GM12872 (cell line): ENCODE results near the gene TMEM97.

Experiments
- CTCF ChIP-seq: IDR thresholded peaks from 3 replicates; pipeline ENCODE4 v1.5.1; 2011; ENCODE audit warnings: low read depth, mild to moderate bottlenecking, low read length, moderate library complexity; ENCODE audit not compliant: insufficient read depth

The TMEM97 gene

DNA sequence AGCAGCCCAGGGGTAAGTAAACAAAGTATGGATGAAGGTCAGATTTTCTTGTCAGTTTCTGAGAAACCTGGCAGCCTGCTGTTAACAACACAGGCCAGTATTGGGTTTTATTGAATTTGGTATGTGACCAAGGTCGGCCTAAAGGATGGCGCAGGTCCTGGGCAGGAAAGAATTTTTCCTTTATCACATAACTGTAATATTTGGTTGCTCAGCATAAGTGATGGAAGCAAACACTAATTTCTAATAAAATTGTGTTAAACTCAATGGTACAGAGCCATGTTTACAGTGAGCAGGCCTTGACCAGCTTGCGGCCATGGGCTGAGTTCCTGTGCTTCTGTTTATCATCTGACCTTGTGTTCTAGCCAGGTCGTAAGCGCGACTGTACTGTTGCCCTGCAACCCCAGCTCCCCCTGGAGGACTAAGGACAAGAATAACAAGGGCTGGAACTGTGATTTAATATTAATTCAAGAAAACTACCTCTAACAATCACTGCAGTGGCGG lies 27.8 kb downstream of the TMEM97 start:
- 0 out of 3 replicates have a peak, but pooled peaks have one; percentile 24 for TF ChIP-seq CTCF

DNA sequence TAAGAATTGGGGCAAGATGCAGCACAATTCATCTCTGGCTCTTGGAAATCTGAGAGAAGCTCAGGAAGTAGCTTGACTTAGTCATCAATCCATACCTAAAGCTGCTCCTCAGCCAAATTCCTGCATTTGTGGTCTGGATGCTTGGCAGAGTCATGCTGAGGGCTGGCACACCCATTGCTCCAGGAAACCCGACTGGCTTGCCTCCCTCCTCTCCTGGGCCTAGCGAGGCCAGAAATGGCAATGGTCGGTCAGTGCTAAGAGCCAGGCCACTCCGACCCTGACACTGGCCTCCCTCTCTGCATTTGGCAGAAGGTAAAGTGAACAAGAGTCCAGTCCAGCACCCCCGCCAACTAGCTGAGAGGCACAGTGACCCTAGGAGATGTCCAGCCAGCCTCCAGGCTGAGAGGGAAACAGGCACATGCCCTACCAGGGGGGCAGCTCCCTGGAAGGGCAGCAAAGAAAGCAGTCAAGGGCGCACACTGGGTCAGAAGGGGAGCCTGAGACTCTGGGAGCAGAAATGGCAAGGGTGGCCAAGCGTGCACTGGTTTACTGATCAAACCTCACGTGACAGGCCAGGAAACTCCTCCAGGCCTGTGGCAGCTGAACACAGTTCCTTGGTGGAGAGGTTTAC lies 28.4 kb downstream of the TMEM97 start:
- TF ChIP-seq CTCF = no peak

DNA sequence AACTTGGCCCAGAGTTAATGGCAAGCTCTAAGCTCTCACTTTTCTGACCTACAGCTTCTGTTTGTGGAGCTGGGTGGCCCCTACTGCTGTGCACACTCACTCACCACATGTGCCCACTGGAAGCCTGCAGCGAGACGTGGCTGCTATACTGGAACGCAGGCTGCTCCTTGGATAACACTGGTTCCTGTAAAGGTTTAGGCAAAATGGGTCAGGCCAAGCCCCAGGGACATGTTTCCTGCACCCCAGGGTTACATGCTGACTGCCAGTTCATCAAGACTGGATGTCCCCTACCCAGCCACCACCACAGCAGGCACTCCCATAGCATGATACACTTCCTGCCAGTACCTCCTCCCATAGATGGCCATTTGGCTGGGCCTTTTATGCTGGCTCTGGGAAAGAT lies 30.0 kb downstream of the TMEM97 start:
- no peak for TF ChIP-seq CTCF

GRCh38 chr17:28350271-28350670 lies 31.3 kb downstream of the TMEM97 start:
- no peak for TF ChIP-seq CTCF

DNA sequence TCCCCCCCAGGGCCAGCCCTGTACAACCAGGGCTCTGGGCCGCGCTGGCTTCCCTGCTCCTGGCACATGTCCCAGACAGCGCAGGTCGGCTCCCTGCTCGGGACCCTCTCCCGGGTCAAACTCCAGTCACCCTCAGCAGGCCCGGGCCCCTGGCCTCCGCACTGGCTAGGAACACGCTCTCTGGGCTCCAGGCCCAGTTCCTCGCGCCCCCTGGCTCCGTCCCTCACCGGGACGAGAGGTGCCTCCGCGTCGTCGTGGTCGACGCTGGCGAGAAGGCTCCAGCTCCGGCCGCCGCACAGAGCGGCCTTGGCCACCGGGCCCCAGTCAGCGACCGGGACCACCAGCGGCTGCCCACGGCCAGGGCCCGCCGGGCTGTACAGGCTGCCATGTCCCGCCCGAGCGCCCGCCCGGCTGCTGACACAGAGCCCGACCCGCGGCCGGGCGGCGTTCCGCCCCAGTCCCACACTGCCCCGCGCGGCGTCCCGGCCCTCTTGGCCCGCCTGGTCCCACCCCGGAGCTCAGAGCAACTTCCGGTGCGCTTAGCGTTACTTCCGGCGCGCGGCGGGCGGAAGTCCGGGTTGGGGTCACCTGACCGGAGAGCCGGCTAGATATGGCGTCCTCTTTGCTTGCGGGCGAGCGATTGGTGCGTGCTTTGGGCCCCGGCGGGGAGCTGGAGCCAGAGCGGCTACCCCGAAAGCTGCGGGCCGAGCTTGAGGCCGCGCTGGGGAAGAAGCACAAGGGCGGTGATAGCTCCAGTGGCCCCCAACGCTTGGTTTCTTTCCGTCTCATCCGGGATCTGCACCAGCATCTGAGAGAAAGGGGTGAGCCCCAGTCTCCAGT lies 38.3 kb downstream of the TMEM97 start, which contains the start of gene POLDIP2:
POLDIP2 (minus strand) TSS at position 467 of the 840 bp plus-strand sequence; CDS start at position 388, 79 bp downstream.
- TF ChIP-seq CTCF = no peak

- TF ChIP-seq CTCF = no peak
Observed at GRCh38 chr17:28357901-28358197, 38.8 kb downstream of the TMEM97 start.

DNA sequence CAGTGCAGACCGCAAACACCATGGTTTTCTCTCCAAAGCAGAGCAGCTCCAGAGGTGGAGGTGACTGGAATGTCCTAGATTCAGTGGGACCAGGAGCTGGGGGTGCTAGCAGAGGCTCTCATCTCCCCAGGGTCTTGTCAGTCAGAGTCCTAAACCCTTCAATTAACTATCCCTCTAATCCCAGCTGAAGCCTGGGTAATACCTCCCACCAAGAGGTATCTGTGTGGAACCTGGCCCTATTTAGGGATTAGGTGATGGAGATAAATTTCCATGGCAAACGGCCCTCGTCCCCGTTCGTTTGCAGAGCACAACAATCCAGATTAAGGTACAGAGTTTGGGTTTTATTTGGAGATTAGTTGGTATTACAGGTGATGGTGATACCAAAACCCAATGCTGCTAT lies 44.2 kb downstream of the TMEM97 start:
- TF ChIP-seq CTCF = no peak
